Choroid plexus epithelial cell (primary cell): ENCODE data around the gene SETDB1.

ENCODE experiments used
- DNase-seq: peaks from one replicate; pipeline ENCODE4 v3.0.0-alpha.2; 2010; ENCODE audit warnings: low read depth
- H3K4me3 ChIP-seq: 2 replicates; pipeline ENCODE4 v1.5.1; 2011; ENCODE audit warnings: low read depth, mild to moderate bottlenecking, control low read depth, low read length, moderate library complexity
- CTCF ChIP-seq: conservative IDR thresholded peaks from 2 replicates; pipeline ENCODE4 v1.5.1; 2011; ENCODE audit warnings: low read depth, mild to moderate bottlenecking, control low read depth, inconsistent platforms, low read length, moderate library complexity

SETDB1 gene

GRCh38 chr1:150963321-150964163 lies 37.4 kb downstream of the SETDB1 start:
- no peak for DNase-seq
- no peak overlapping the region for H3K4me3 ChIP-seq
- TF ChIP-seq CTCF: no peak

- H3K4me3 ChIP-seq: no peak overlapping the region
- no peak for DNase-seq
- TF ChIP-seq CTCF: no peak
Measured at GRCh38 chr1:150964164-150964489, 38.0 kb downstream of the SETDB1 start.

GRCh38 chr1:150965605-150966004 lies 39.4 kb downstream of the SETDB1 start:
- DNase-seq: no peak
- TF ChIP-seq CTCF: no peak

GRCh38 chr1:150966011-150966410 lies 39.8 kb downstream of the SETDB1 start:
- no peak overlapping the region for H3K4me3 ChIP-seq
- TF ChIP-seq CTCF: no peak
- DNase-seq: no peak

More at GRCh38 chr1:150965605-150966004, 39.4 kb downstream of the SETDB1 start:
- no peak overlapping the region for H3K4me3 ChIP-seq

- DNase-seq: no peak
- no peak overlapping the region for H3K4me3 ChIP-seq
- no peak for TF ChIP-seq CTCF
Measured at GRCh38 chr1:150967936-150968335, 41.8 kb downstream of the SETDB1 start.

- no peak for DNase-seq
- no peak overlapping the region for H3K4me3 ChIP-seq
- TF ChIP-seq CTCF: no peak
Measured at GRCh38 chr1:150968491-150968890, 42.3 kb downstream of the SETDB1 start.

- H3K4me3 ChIP-seq: no peak overlapping the region
Measured at GRCh38 chr1:150969626-150970025, 43.5 kb downstream of the SETDB1 start.

More at GRCh38 chr1:150969626-150970025, 43.5 kb downstream of the SETDB1 start:
- no peak for DNase-seq
- TF ChIP-seq CTCF: no peak
